Gastrocnemius medialis (tissue), 4 donors: Measurements from ENCODE around the gene GREB1L.

Experiments
- CTCF ChIP-seq, 5 experiments: fragments of 450-650 bp in 3 of 5; fragments of 200-600 bp in 2 of 5; sonication (generic) in 2 of 5; IDR thresholded peaks in 4 of 5; conservative IDR thresholded peaks in 1 of 5; 1 replicate in 4 of 5; 2 replicates in 1 of 5; pipeline ENCODE4 v1.5.1; 2016 to 2019; ENCODE audit warnings: antibody characterized with exemption in 5 of 5, mild to moderate bottlenecking in 3 of 5, moderate library complexity in 3 of 5
- POLR2A ChIP-seq, 2 donors: fragments of 450-650 bp; IDR thresholded peaks; one replicate each; pipeline ENCODE4 v1.6.1; 2017; ENCODE audit warnings: antibody characterized with exemption in 2 of 2, mild to moderate bottlenecking in 2 of 2, moderate library complexity in 2 of 2

- TF ChIP-seq CTCF (IDR thresholded peaks at IDR 0.05 in 4 of 5, conservative IDR thresholded peaks at IDR 0.05 in 1 of 5): no peak
- no peak for TF ChIP-seq POLR2A (IDR thresholded peaks at IDR 0.05)
Observed at GRCh38 chr18:21273568-21273967, 31.5 kb downstream of the GREB1L start.
